ENCODE measurements around the gene S100A14.

DNA sequence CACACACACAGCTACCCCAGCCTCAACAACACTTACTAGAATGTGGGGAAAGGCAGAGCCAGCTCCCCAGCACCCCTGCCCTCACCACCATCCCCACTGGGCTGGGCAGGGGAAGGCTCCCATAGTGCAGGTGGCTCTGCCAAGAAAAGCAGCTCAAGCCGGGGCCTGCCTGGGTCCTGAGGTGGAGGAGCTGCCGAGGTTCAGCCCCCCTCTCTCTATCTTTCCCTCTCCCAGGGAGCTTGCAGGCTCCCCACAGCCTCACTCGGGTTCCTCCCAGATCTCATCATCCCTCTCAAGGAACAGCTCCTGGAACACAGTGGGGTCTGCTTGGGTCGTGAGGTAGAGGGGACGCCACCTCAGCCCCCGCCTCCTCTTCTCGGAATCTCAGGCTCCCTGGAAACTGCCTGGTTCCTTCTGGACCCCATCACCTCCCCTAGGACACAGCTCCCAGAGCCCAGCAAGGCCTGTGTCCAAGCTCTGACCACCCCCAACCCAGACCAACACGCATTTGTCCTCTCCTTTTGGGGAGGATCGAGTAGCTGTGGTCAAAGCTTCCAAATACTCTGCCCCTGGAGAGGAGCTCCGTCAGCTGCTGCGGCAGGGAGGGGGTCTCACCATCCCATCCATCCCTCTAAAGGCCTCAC lies 3.9 kb downstream of the S100A14 start:
- TF ChIP-seq JUND (IDR thresholded peaks at IDR 0.05; ENCODE audit: borderline replicate concordance, low read depth, low read length) (no peak), JUND (tag; IDR thresholded peaks at IDR 0.05; ENCODE audit: borderline replicate concordance, low read depth, low read length) (no peak), NR1H2 (CRISPR knock-in tag; IDR thresholded peaks at IDR 0.05) (no peak), CCAR2 (IDR thresholded peaks at IDR 0.05; ENCODE audit: low read depth, low read length) (no peak), ZBTB7A (IDR thresholded peaks at IDR 0.05; ENCODE audit: borderline replicate concordance, control insufficient read depth, low read depth, low read length) (no peak), FOXJ3 (CRISPR knock-in tag; IDR thresholded peaks at IDR 0.05) (no peak)
- TF ChIP-seq, protein P1, sequence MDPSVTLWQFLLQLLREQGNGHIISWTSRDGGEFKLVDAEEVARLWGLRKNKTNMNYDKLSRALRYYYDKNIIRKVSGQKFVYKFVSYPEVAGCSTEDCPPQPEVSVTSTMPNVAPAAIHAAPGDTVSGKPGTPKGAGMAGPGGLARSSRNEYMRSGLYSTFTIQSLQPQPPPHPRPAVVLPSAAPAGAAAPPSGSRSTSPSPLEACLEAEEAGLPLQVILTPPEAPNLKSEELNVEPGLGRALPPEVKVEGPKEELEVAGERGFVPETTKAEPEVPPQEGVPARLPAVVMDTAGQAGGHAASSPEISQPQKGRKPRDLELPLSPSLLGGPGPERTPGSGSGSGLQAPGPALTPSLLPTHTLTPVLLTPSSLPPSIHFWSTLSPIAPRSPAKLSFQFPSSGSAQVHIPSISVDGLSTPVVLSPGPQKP (CRISPR knock-in tag; IDR thresholded peaks at IDR 0.05): no peak

Data from K562 (cell line).